ENCODE measurements around the gene EFCAB14.

DNA sequence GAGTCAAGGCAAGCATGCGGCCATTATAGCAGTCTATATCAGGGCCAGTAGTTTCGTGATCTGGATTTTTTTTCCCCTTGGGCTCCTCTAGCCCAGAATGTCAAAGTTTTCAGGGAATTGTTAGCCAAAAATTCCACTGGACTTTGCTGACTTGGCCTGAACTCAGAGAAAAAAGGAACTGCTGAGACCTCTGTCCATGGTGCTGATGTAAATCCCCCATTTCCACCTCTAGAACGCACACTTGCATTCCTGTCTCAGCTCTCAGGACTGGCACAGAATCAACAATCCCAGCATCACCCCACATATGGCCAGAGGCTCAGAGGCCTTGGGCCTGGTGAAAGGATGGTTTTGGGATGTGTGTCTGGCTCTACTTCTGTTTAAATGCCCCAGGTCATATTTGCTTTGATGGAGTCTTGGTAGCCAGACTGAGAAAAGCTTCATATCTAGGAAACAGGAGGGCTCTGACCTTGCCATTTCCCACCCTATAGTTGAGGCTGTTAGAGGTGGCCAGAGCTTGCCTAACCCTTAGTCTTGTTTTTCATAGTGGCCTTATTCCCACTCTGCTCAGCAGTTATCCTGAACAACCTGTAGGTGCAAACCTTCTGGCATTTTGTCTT lies 16.9 kb upstream of the EFCAB14 start:
- TF ChIP-seq, protein P1, sequence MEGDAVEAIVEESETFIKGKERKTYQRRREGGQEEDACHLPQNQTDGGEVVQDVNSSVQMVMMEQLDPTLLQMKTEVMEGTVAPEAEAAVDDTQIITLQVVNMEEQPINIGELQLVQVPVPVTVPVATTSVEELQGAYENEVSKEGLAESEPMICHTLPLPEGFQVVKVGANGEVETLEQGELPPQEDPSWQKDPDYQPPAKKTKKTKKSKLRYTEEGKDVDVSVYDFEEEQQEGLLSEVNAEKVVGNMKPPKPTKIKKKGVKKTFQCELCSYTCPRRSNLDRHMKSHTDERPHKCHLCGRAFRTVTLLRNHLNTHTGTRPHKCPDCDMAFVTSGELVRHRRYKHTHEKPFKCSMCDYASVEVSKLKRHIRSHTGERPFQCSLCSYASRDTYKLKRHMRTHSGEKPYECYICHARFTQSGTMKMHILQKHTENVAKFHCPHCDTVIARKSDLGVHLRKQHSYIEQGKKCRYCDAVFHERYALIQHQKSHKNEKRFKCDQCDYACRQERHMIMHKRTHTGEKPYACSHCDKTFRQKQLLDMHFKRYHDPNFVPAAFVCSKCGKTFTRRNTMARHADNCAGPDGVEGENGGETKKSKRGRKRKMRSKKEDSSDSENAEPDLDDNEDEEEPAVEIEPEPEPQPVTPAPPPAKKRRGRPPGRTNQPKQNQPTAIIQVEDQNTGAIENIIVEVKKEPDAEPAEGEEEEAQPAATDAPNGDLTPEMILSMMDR (IDR thresholded peaks at IDR 0.05; ENCODE audit: insufficient read depth, low read depth, low read length), result peak; percentile 30
- no peak for TF ChIP-seq EZH2 (IDR thresholded peaks at IDR 0.05; ENCODE audit: insufficient read depth, low read length)
